Testis (tissue), 3 donors: ENCODE results near the gene MEX3B. TPM values are rescaled to one million over a fixed set of nuclear protein-coding genes. Genes with fewer than 3 reads are reported as not detected.
A peak's percentile ranks its signal among the peaks of the same experiment; 100 is the strongest.

Experiments
- DNase-seq: peaks from one replicate; pipeline ENCODE4 v3.0.0-alpha.2; 2019
- H3K27ac ChIP-seq, 2 donors: fragments of 200-600 bp; sonication (generic); one replicate each; pipeline ENCODE4 v1.5.1; 2019
- H3K27me3 ChIP-seq: fragments of 200-600 bp; sonication (generic); one replicate; pipeline ENCODE4 v1.5.1; 2019
- H3K36me3 ChIP-seq: fragments of 200-600 bp; sonication (generic); one replicate; pipeline ENCODE4 v1.5.1; 2017; ENCODE audit warnings: low read depth; ENCODE audit errors: missing control alignments
- H3K4me1 ChIP-seq: fragments of 200-600 bp; sonication (generic); one replicate; pipeline ENCODE4 v1.5.1; 2019
- H3K4me3 ChIP-seq, 2 donors: fragments of 200-600 bp; sonication (generic); one replicate each; pipeline ENCODE4 v1.5.1; 2017 to 2019
- H3K9me3 ChIP-seq: fragments of 200-600 bp; sonication (generic); one replicate; pipeline ENCODE4 v1.5.1; 2017
- POLR2A ChIP-seq: fragments of 450-650 bp; IDR thresholded peaks from one replicate; pipeline ENCODE4 v1.6.1; 2017; ENCODE audit warnings: antibody characterized with exemption, mild to moderate bottlenecking, moderate library complexity
- WGBS, 2 donors: methylation state at CpG; one replicate each; pipeline ENCODE4 v1.1.5; 2018; 5-methylcytosine and 5-hydroxymethylcytosine counted together
- intact Hi-C: fragments of 100-400 bp; cut with DNase I; formaldehyde crosslinking; loops from one replicate; pipeline ENCODE4 v1.15.1; 2023; ENCODE audit warnings: low total_unique reads
- polyA plus RNA-seq: library from polyadenylated mRNA; stranded (reverse); fragments of 350-450 nt; fragmentation: Illumina TruSeq; extraction: RNeasy Lipid Tissue Mini Kit (QIAGEN cat#74804); gene quantifications from one replicate; pipeline ENCODE4 v1.2.3, GENCODE V29; 2014; ENCODE audit warnings: low read depth, low replicate concordance; ENCODE audit not compliant: insufficient read depth
- total RNA-seq, 2 donors: library from RNA; depleted of rRNA; stranded (reverse); fragments of >200 nt; gene quantifications; one replicate each; pipeline ENCODE4 v1.2.3, GENCODE V29; 2016
- TF ChIP-seq, protein P1 (sequence below), 3 experiments: fragments of 450-650 bp in 2 of 3; fragments of 200-600 bp in 1 of 3; sonication (generic) in 1 of 3; IDR thresholded peaks; one replicate each; pipeline ENCODE4 v1.5.1; 2016 to 2019; ENCODE audit warnings: antibody characterized with exemption in 3 of 3, mild to moderate bottlenecking in 2 of 3, moderate library complexity in 1 of 3

MEX3B gene
- total and polyA plus RNA-seq, 3 donors from 2014 or later: 55.3 to 109 (median 82.1) TPM

GRCh38 chr15:82062479-82063454 is 16.9 kb upstream of the MEX3B start:
- H3K27ac ChIP-seq: no peak overlapping the region
- H3K4me3 ChIP-seq: peak overlapping the region in 1 of 2 donors; percentile 8
- 21 to 24% methylated on average over 18 to 20 of the region's 20 CpGs for WGBS, 2 donors
- no peaks in the 10 kb centered on the region for H3K36me3 ChIP-seq
- H3K9me3 ChIP-seq: no peaks in the 10 kb centered on the region
- no peak for DNase-seq
- TF ChIP-seq, protein P1, sequence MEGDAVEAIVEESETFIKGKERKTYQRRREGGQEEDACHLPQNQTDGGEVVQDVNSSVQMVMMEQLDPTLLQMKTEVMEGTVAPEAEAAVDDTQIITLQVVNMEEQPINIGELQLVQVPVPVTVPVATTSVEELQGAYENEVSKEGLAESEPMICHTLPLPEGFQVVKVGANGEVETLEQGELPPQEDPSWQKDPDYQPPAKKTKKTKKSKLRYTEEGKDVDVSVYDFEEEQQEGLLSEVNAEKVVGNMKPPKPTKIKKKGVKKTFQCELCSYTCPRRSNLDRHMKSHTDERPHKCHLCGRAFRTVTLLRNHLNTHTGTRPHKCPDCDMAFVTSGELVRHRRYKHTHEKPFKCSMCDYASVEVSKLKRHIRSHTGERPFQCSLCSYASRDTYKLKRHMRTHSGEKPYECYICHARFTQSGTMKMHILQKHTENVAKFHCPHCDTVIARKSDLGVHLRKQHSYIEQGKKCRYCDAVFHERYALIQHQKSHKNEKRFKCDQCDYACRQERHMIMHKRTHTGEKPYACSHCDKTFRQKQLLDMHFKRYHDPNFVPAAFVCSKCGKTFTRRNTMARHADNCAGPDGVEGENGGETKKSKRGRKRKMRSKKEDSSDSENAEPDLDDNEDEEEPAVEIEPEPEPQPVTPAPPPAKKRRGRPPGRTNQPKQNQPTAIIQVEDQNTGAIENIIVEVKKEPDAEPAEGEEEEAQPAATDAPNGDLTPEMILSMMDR (IDR thresholded peaks at IDR 0.05): no peak
- TF ChIP-seq POLR2A: no peak
- intact Hi-C loops: no loop called here
- no peaks in the 10 kb centered on the region for H3K27me3 ChIP-seq
- no peaks in the 10 kb centered on the region for H3K4me1 ChIP-seq

GRCh38 chr15:82060817-82061216 is 15.0 kb upstream of the MEX3B start:
- no peak overlapping the region for H3K4me3 ChIP-seq
- H3K4me1 ChIP-seq: no peaks in the 10 kb centered on the region
- DNase-seq: no peak
- no peak for TF ChIP-seq POLR2A
- TF ChIP-seq, protein P1 (IDR thresholded peaks at IDR 0.05): no peak
- no peaks in the 10 kb centered on the region for H3K36me3 ChIP-seq
- intact Hi-C loops: no loop called here
- WGBS, 2 donors: 88 to 94% methylated on average over 5 of the region's 5 CpGs
- no peak overlapping the region for H3K27ac ChIP-seq
- H3K27me3 ChIP-seq: no peaks in the 10 kb centered on the region
- H3K9me3 ChIP-seq: no peaks in the 10 kb centered on the region

DNA sequence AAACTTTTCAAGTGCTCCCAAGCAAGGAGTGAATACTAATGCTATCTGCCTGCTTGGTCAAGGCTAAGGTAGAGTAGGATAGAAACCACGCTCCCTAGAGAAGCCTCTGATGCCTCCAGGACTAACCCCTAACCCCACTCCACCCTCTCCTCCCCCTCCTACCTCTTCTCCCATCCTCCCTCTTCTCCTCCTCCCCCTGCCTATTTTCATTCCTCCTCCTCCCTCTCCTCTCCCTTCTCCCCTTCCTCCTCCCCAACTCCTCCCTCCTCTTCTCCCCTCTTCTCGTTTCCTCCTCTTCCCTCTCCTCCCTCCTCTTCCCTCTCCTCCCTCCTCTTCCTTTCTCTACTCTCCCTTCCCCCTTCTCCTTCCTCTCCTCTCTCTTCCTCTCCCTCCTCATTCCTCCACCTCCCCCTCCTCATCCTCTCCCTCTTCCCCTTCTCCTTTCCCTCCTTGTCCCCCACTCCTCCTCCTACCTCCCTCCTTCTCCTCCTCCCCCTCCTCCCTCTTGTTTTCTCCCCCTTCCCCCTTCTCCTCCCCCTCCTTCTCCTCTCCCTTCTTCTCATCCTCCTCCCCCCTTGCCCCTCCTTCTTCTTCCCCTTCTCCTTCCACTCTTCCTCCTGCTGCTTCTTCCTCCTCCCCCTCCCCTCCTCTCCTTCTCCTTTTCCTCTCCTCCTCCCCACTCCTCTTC is 12.8 kb upstream of the MEX3B start:
- TF ChIP-seq, protein P1 (IDR thresholded peaks at IDR 0.05): no peak
- no peak for TF ChIP-seq POLR2A
- Histone ChIP-seq H3K36me3 (no peaks in the 10 kb centered on the region), H3K4me1 (no peaks in the 10 kb centered on the region), H3K27ac (no peak overlapping the region), H3K27me3 (no peaks in the 10 kb centered on the region), H3K9me3 (no peaks in the 10 kb centered on the region), H3K4me3 (no peak overlapping the region)
- DNase-seq: no peak
- WGBS, 2 donors: 19 to 27% methylated on average over 2 of the region's 2 CpGs
- intact Hi-C loops: no loop called here

- Histone ChIP-seq H3K27me3 (no peaks in the 10 kb centered on the region), H3K4me3 (no peak overlapping the region)
- intact Hi-C loops: no loop called here
Measured at GRCh38 chr15:82058026-82058425, 12.2 kb upstream of the MEX3B start.

More at GRCh38 chr15:82058026-82058425, 12.2 kb upstream of the MEX3B start:
- Histone ChIP-seq H3K9me3 (no peaks in the 10 kb centered on the region), H3K36me3 (no peaks in the 10 kb centered on the region), H3K4me1 (no peaks in the 10 kb centered on the region), H3K27ac (no peak overlapping the region)
- no peak for DNase-seq
- 20 to 32% methylated on average over 12 to 14 of the region's 14 CpGs for WGBS, 2 donors
- TF ChIP-seq, protein P1 (IDR thresholded peaks at IDR 0.05): no peak
- TF ChIP-seq POLR2A: no peak
